ENCODE data around the gene PDRG1.

Gene PDRG1

DNA sequence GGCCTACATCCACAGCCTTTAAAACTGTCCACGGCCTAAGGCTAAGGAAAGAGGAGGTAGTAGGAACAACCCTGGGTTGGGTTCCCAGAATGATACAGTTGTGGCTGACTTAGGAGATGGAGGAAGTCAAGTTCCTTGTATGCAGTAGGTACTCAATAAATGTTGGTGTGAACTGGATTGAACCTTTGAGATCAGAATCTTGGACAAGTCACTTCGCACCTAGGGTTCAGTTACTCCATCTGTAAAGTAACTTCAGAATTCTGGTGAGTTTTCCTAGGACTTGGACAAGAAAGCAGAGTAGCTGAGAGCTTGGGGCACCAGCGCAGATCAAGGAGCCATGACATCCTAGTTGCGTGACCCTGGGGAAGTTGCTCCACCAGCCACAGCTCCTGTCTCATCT is 25.2 kb upstream of the PDRG1 start:
- Histone ChIP-seq H3K36me3 (ENCODE audit: insufficient read depth, low read length) (no peaks in the 10 kb centered on the region), H3K79me2 (ENCODE audit: insufficient read depth, low read length) (no peaks in the 10 kb centered on the region), H2AFZ (ENCODE audit: low read length) (no peak overlapping the region), H3K9ac (ENCODE audit: low read length) (no peak overlapping the region), H3K27me3 (ENCODE audit: insufficient read depth, low read length) (0 out of 2 replicates have a peak, but pooled peaks cover 3% of the 10 kb centered on the region), H4K20me1 (ENCODE audit: insufficient read depth, low read length) (no peaks in the 10 kb centered on the region), H3K27ac (ENCODE audit: low read depth, low read length, poor library complexity, severe bottlenecking) (no peak overlapping the region), H3K9me3 (ENCODE audit: low read length) (no peaks in the 10 kb centered on the region), H3K4me1 (ENCODE audit: insufficient read depth, low read length, severe bottlenecking) (no peaks in the 10 kb centered on the region), H3K9me2 (ENCODE audit: low read depth, low read length) (no peaks in the 10 kb centered on the region), H3K4me2 (ENCODE audit: low read length) (no peak overlapping the region), H3K4me3 (ENCODE audit: low read depth, low read length, poor library complexity, severe bottlenecking) (no peak overlapping the region), H3F3A (ENCODE audit: insufficient read depth, low read length) (no peaks in the 10 kb centered on the region)
- TF ChIP-seq, protein P1, sequence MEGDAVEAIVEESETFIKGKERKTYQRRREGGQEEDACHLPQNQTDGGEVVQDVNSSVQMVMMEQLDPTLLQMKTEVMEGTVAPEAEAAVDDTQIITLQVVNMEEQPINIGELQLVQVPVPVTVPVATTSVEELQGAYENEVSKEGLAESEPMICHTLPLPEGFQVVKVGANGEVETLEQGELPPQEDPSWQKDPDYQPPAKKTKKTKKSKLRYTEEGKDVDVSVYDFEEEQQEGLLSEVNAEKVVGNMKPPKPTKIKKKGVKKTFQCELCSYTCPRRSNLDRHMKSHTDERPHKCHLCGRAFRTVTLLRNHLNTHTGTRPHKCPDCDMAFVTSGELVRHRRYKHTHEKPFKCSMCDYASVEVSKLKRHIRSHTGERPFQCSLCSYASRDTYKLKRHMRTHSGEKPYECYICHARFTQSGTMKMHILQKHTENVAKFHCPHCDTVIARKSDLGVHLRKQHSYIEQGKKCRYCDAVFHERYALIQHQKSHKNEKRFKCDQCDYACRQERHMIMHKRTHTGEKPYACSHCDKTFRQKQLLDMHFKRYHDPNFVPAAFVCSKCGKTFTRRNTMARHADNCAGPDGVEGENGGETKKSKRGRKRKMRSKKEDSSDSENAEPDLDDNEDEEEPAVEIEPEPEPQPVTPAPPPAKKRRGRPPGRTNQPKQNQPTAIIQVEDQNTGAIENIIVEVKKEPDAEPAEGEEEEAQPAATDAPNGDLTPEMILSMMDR (IDR thresholded peaks at IDR 0.05; ENCODE audit: low read length): no peak
- no peak for TF ChIP-seq EZH2 (IDR thresholded peaks at IDR 0.05; ENCODE audit: borderline replicate concordance, low read length)

DNA sequence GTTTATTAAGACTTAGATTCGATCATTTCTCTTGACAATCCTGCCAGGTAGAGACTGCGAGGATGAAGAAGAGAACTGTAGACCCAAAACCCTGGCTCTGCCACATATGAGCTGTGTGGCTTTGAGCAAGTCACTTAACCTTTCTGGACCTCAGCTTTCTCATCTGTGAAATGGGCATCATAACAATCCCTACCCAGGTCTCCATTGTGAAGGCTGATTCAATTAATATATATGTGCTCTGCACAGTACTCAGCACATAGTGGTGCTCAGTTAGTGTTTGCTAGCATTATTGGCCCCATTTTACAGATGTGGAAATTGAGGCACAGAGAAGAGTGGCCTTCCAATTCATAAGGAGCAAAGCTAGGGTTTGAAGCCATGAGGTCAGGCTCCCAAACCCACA is 24.0 kb upstream of the PDRG1 start:
- no peak overlapping the region for H3K4me2 ChIP-seq (ENCODE audit: low read length)
- no peaks in the 10 kb centered on the region for H3F3A ChIP-seq (ENCODE audit: insufficient read depth, low read length)
- no peak overlapping the region for H2AFZ ChIP-seq (ENCODE audit: low read length)
- no peak overlapping the region for H3K27ac ChIP-seq (ENCODE audit: low read depth, low read length, poor library complexity, severe bottlenecking)
- TF ChIP-seq, protein P1 (IDR thresholded peaks at IDR 0.05; ENCODE audit: low read length): no peak
- no peak for TF ChIP-seq EZH2 (IDR thresholded peaks at IDR 0.05; ENCODE audit: borderline replicate concordance, low read length)
- H3K9ac ChIP-seq (ENCODE audit: low read length): no peak overlapping the region
- H3K9me2 ChIP-seq (ENCODE audit: low read depth, low read length): no peaks in the 10 kb centered on the region
- no peaks in the 10 kb centered on the region for H3K9me3 ChIP-seq (ENCODE audit: low read length)
- H4K20me1 ChIP-seq (ENCODE audit: insufficient read depth, low read length): no peaks in the 10 kb centered on the region
- H3K36me3 ChIP-seq (ENCODE audit: insufficient read depth, low read length): no peaks in the 10 kb centered on the region
- H3K4me3 ChIP-seq (ENCODE audit: low read depth, low read length, poor library complexity, severe bottlenecking): no peak overlapping the region
- no peaks in the 10 kb centered on the region for H3K79me2 ChIP-seq (ENCODE audit: insufficient read depth, low read length)
- no peaks in the 10 kb centered on the region for H3K4me1 ChIP-seq (ENCODE audit: insufficient read depth, low read length, severe bottlenecking)
- 0 out of 2 replicates have a peak, but pooled peaks cover 3% of the 10 kb centered on the region for H3K27me3 ChIP-seq (ENCODE audit: insufficient read depth, low read length)

DNA sequence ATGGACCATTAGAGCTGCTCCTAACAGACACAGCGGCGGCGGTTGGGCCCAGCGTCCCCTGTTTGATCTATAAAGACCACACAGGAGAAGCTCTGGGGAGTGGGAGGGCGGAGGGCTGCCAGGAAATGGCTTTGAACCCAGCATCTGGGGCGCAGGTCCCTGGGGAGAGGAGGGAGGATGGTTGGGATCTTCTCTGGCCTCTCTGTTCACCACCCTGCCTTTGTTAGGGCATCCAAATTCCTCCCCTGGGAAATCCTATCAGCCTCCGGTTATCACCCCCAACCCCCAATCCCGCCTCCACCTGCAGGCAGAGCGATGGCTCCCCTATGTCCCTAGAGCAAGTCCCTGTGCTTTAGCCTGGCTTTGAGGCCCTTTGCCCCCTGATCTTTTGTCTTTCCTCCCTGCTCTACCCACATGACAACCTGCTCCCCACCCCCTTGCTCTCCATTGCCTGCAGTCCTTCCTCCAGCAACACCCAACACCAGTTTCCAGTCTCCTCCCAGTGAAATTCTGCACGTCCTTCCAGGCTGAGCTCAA is 23.2 kb upstream of the PDRG1 start:
- Histone ChIP-seq H3K27ac (ENCODE audit: low read depth, low read length, poor library complexity, severe bottlenecking) (no peak overlapping the region), H3K79me2 (ENCODE audit: insufficient read depth, low read length) (no peaks in the 10 kb centered on the region), H3K27me3 (ENCODE audit: insufficient read depth, low read length) (0 out of 2 replicates have a peak, but pooled peaks cover 3% of the 10 kb centered on the region), H3K36me3 (ENCODE audit: insufficient read depth, low read length) (no peaks in the 10 kb centered on the region), H3K9me3 (ENCODE audit: low read length) (no peaks in the 10 kb centered on the region), H3K9me2 (ENCODE audit: low read depth, low read length) (no peaks in the 10 kb centered on the region), H3K4me3 (ENCODE audit: low read depth, low read length, poor library complexity, severe bottlenecking) (no peak overlapping the region), H3F3A (ENCODE audit: insufficient read depth, low read length) (no peaks in the 10 kb centered on the region), H3K9ac (ENCODE audit: low read length) (no peak overlapping the region), H4K20me1 (ENCODE audit: insufficient read depth, low read length) (no peaks in the 10 kb centered on the region), H3K4me2 (ENCODE audit: low read length) (no peak overlapping the region), H3K4me1 (ENCODE audit: insufficient read depth, low read length, severe bottlenecking) (no peaks in the 10 kb centered on the region), H2AFZ (ENCODE audit: low read length) (no peak overlapping the region)
- TF ChIP-seq EZH2 (IDR thresholded peaks at IDR 0.05; ENCODE audit: borderline replicate concordance, low read length): no peak
- TF ChIP-seq, protein P1 (IDR thresholded peaks at IDR 0.05; ENCODE audit: low read length): no peak

Data from OCI-LY1 (cell line).